HL-60 (cell line): ENCODE measurements around the gene HTT-AS.

ENCODE experiments used
- DNase-seq, 2 experiments: peaks; one replicate each; pipeline ENCODE4 v3.0.0-alpha.2; 2010 to 2020; ENCODE audit warnings: low read depth in 1 of 2, low spot score in 1 of 2
- H3K27ac ChIP-seq: fragments of 250-450 bp; sonication (Bioruptor Pico); replicated peaks from 2 replicates; pipeline ENCODE4 v1.5.1; 2020; ENCODE audit warnings: mild to moderate bottlenecking, moderate library complexity
- H3K27me3 ChIP-seq: fragments of 250-450 bp; sonication (Bioruptor Pico); 2 replicates; pipeline ENCODE4 v1.5.1; 2021; ENCODE audit warnings: mild to moderate bottlenecking, moderate library complexity; ENCODE audit not compliant: insufficient read depth, poor library complexity, severe bottlenecking
- H3K4me3 ChIP-seq: replicated peaks from 2 replicates; pipeline ENCODE4 v1.5.1; 2011; ENCODE audit warnings: mild to moderate bottlenecking, control low read depth, low read length; ENCODE audit not compliant: insufficient read depth
- CTCF ChIP-seq: IDR thresholded peaks from one replicate; pipeline ENCODE4 v1.5.1; 2011; ENCODE audit warnings: low read length, control low read depth, inconsistent platforms; ENCODE audit not compliant: insufficient read depth
- GABPA ChIP-seq: IDR thresholded peaks from 2 replicates; pipeline ENCODE4 v1.6.1; 2012; ENCODE audit warnings: low read depth
- POLR2AphosphoS5 ChIP-seq: IDR thresholded peaks from 2 replicates; pipeline ENCODE4 v1.6.1; 2012; ENCODE audit warnings: low read depth
- REST ChIP-seq: IDR thresholded peaks from 2 replicates; pipeline ENCODE4 v1.6.1; 2012; ENCODE audit warnings: low read depth; ENCODE audit not compliant: insufficient replicate concordance
- SPI1 ChIP-seq: IDR thresholded peaks from 2 replicates; pipeline ENCODE4 v1.6.1; 2012; ENCODE audit warnings: low read depth, mild to moderate bottlenecking, borderline replicate concordance

HTT-AS gene

GRCh38 chr4:3019145-3019846 lies 55.0 kb downstream of the HTT-AS start:
- DNase-seq, result no peak
- Histone ChIP-seq H3K4me3 (no peak overlapping the region), H3K27ac (no peak overlapping the region), H3K27me3 (no peaks in the 10 kb centered on the region)
- no peak for TF ChIP-seq SPI1
- TF ChIP-seq REST, result no peak
- TF ChIP-seq POLR2AphosphoS5, result no peak
- TF ChIP-seq GABPA, result no peak
- TF ChIP-seq CTCF, result no peak

- no peak overlapping the region for H3K4me3 ChIP-seq
- H3K27ac ChIP-seq, result no peak overlapping the region
- TF ChIP-seq POLR2AphosphoS5 (no peak), GABPA (no peak), SPI1 (no peak), REST (no peak), CTCF (no peak)
- DNase-seq, result no peak
- no peaks in the 10 kb centered on the region for H3K27me3 ChIP-seq
Measured at GRCh38 chr4:3017504-3017903, 56.8 kb downstream of the HTT-AS start.

GRCh38 chr4:3016961-3017360 lies 57.4 kb downstream of the HTT-AS start:
- H3K4me3 ChIP-seq, result no peak overlapping the region
- H3K27me3 ChIP-seq, result no peaks in the 10 kb centered on the region
- DNase-seq, result no peak
- TF ChIP-seq REST, result no peak
- TF ChIP-seq CTCF, result no peak
- no peak for TF ChIP-seq SPI1
- TF ChIP-seq POLR2AphosphoS5, result no peak
- TF ChIP-seq GABPA, result no peak
- H3K27ac ChIP-seq, result no peak overlapping the region
